Measurements from ENCODE around the gene MTX1.

DNA sequence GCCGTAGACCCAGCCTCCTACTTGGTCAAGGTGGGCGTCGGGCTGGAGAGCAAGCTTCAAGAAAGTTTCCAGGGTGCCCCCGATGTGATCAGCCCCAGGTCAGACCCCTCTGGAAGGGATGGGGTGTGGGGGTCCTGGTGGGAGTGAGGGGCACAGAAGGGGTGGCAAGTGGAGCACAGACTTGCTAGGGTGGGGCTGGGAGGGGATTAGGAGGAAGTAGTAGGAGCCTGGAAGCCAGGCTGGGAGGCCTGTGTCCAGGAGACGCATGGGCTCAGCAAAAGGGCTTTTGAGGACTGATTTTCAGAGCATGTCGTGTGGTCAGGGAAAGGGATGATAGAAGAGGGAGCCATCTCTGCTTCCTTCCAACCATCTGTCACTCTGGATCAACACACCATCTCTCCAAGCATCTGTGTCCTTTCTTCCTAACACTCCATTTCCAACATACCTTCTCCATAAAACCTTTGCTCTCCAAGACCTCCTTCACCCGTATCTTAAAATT lies 26.4 kb upstream of the MTX1 start:
- TF ChIP-seq, protein P1, sequence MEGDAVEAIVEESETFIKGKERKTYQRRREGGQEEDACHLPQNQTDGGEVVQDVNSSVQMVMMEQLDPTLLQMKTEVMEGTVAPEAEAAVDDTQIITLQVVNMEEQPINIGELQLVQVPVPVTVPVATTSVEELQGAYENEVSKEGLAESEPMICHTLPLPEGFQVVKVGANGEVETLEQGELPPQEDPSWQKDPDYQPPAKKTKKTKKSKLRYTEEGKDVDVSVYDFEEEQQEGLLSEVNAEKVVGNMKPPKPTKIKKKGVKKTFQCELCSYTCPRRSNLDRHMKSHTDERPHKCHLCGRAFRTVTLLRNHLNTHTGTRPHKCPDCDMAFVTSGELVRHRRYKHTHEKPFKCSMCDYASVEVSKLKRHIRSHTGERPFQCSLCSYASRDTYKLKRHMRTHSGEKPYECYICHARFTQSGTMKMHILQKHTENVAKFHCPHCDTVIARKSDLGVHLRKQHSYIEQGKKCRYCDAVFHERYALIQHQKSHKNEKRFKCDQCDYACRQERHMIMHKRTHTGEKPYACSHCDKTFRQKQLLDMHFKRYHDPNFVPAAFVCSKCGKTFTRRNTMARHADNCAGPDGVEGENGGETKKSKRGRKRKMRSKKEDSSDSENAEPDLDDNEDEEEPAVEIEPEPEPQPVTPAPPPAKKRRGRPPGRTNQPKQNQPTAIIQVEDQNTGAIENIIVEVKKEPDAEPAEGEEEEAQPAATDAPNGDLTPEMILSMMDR (conservative IDR thresholded peaks at IDR 0.05 in 1 of 2, IDR thresholded peaks at IDR 0.05 in 1 of 2; ENCODE audit: low read depth in 1 of 2, low read length in 2 of 2): no peak
- no peak for TF ChIP-seq EZH2 (IDR thresholded peaks at IDR 0.05; ENCODE audit: low read length, missing control alignments)
